Measurements from ENCODE around the gene CNTD1. TPM values are rescaled to one million over a fixed set of nuclear protein-coding genes. Genes with fewer than 3 reads are reported as not detected.
"Not testable (repeated sequence)": the region's sequence is repeated elsewhere in the genome, so short reads cannot be mapped to it uniquely, and the experiment has no call there.

The CNTD1 gene
- total RNA-seq, 1 donor from 2014 or later = not detected

GRCh38 chr17:42853597-42853967, 54.9 kb downstream of the CNTD1 start:
- H3K4me3 ChIP-seq (ENCODE audit: low read depth, low read length) = no peak overlapping the region
- TF ChIP-seq, protein P1, sequence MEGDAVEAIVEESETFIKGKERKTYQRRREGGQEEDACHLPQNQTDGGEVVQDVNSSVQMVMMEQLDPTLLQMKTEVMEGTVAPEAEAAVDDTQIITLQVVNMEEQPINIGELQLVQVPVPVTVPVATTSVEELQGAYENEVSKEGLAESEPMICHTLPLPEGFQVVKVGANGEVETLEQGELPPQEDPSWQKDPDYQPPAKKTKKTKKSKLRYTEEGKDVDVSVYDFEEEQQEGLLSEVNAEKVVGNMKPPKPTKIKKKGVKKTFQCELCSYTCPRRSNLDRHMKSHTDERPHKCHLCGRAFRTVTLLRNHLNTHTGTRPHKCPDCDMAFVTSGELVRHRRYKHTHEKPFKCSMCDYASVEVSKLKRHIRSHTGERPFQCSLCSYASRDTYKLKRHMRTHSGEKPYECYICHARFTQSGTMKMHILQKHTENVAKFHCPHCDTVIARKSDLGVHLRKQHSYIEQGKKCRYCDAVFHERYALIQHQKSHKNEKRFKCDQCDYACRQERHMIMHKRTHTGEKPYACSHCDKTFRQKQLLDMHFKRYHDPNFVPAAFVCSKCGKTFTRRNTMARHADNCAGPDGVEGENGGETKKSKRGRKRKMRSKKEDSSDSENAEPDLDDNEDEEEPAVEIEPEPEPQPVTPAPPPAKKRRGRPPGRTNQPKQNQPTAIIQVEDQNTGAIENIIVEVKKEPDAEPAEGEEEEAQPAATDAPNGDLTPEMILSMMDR (conservative IDR thresholded peaks at IDR 0.05; ENCODE audit: low read depth, low read length) = no peak
- DNase-seq (ENCODE audit: low read depth) = no peak

DNA sequence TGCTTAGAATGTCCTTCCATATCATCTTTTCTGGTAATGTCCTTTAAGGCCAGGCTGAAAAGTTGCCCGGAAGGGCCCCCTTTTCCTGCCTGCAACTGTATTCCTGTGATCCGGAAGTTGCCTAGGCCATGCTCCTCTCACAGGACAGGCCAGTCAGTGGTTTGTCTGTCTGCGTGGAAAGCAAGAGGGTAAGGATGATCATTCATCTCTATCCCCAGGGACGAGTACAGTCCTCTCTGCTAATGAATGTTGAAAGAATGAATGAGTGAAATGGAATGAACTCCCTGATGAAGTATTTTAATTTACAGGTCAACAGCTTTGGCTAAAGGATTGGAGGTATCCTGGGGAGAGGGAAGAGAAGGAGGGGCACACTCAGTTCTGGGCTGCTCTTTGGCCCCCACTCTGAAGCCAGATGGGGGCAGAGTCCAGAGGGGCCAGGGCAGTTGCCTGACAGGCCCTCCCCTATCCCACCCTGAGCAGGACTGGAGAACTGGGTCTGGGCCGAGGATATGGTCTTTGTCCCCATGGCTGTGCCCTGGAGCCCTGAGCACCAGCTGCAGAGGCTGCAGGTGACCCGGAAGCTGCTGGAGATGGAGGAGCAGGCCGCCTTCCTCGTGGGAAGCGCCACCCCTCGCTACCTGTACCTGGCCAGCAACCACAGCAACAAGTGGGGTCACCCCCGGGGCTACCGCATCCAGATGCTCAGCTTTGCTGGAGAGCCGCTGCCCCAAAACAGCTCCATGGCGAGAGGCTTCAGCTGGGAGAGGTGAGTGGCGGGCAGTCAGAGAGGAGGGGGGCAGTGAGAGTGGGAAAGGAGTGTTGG, 55.5 kb downstream of the CNTD1 start:
- no peak for DNase-seq (ENCODE audit: low read depth)
- TF ChIP-seq, protein P1 (conservative IDR thresholded peaks at IDR 0.05; ENCODE audit: low read depth, low read length) = no peak
- H3K4me3 ChIP-seq (ENCODE audit: low read depth, low read length) = no peak overlapping the region

DNA sequence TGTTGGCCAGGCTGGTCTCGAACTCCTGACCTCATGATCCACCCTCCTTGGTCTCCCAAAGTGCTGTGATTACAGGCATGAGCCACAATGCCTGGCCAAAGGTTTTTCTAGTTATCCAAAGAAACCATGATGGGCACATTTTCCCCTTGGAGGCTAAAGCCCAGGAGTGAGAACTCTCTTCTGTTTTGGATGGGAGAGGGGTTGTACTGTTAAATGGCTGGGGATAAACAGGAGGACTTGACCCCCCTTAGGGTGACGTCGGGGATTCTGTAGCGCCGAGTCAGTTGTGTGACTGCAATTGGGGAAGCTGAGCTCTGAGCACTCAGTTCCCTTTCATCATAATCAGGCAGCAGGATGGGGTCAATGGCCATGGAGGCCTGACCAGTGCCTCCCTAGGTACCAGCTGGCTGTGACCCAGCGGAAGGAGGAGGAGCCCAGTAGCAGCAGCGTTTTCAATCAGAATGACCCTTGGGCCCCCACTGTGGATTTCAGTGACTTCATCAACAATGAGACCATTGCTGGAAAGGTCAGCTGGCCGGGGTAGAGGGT, 56.5 kb downstream of the CNTD1 start:
- TF ChIP-seq, protein P1 (conservative IDR thresholded peaks at IDR 0.05; ENCODE audit: low read depth, low read length) = no peak
- no peak overlapping the region for H3K4me3 ChIP-seq (ENCODE audit: low read depth, low read length)
- no peak for DNase-seq (ENCODE audit: low read depth)

GRCh38 chr17:42856093-42856492, 57.4 kb downstream of the CNTD1 start:
- H3K4me3 ChIP-seq (ENCODE audit: low read depth, low read length); DNase-seq (ENCODE audit: low read depth): not testable (repeated sequence)

- H3K4me3 ChIP-seq (ENCODE audit: low read depth, low read length); DNase-seq (ENCODE audit: low read depth): not testable (repeated sequence)
Measured at GRCh38 chr17:42856516-42856915, 57.9 kb downstream of the CNTD1 start.

- TF ChIP-seq, protein P1 (conservative IDR thresholded peaks at IDR 0.05; ENCODE audit: low read depth, low read length) = no peak
- no peak overlapping the region for H3K4me3 ChIP-seq (ENCODE audit: low read depth, low read length)
- no peak for DNase-seq (ENCODE audit: low read depth)
Measured at GRCh38 chr17:42857389-42857788, 58.7 kb downstream of the CNTD1 start.

Other genes starting within 250 kb of the CNTD1 start
- gene HSD17B1, start 245.9 kb upstream of the CNTD1 start, total RNA-seq = 0.75 and 0.94 TPM in 2 replicates
- gene COASY, start 236.7 kb upstream of the CNTD1 start, total RNA-seq = 49.4 and 58.2 TPM in 2 replicates
- 15.7 and 47.6 TPM in 2 replicates for gene MLX, start 231.8 kb upstream of the CNTD1 start, total RNA-seq
- gene PSMC3IP, start 221.1 kb upstream of the CNTD1 start, total RNA-seq = 23.8 and 25.9 TPM in 2 replicates
- 38.0 and 38.2 TPM in 2 replicates for gene RETREG3, start 189.5 kb upstream of the CNTD1 start, total RNA-seq
- gene TUBG1, start 189.2 kb upstream of the CNTD1 start, total RNA-seq = 96.1 and 142 TPM in 2 replicates
- 8.2 and 14.2 TPM in 2 replicates for gene TUBG2, start 139.6 kb upstream of the CNTD1 start, total RNA-seq
- gene PLEKHH3, start 121.9 kb upstream of the CNTD1 start, total RNA-seq = 8.5 and 19.1 TPM in 2 replicates
- 3.0 and 6.5 TPM in 2 replicates for gene CCR10, start 117.0 kb upstream of the CNTD1 start, total RNA-seq
- gene CNTNAP1, start 116.3 kb upstream of the CNTD1 start, total RNA-seq = 4.1 and 11.8 TPM in 2 replicates
- gene EZH1, start 53.8 kb upstream of the CNTD1 start, total RNA-seq = 6.9 and 14.4 TPM in 2 replicates
- gene RAMP2, start 37.6 kb upstream of the CNTD1 start, total RNA-seq = 1.0 and 4.3 TPM in 2 replicates
- 90.1 and 136 TPM in 2 replicates for gene VPS25, start 25.4 kb upstream of the CNTD1 start, total RNA-seq
- 2.3 and 11.3 TPM in 2 replicates for gene WNK4, start 18.3 kb upstream of the CNTD1 start, total RNA-seq
- gene COA3, start 157 bp upstream of the CNTD1 start, total RNA-seq = 85.6 and 95.0 TPM in 2 replicates
- 52.2 and 68.4 TPM in 2 replicates for gene BECN1, start 25.4 kb downstream of the CNTD1 start, total RNA-seq
- gene PSME3, start 34.5 kb downstream of the CNTD1 start, total RNA-seq = 126 and 190 TPM in 2 replicates
- 0.22 TPM in 1 of 2 replicates, not detected in the other for gene AOC2, start 45.7 kb downstream of the CNTD1 start, total RNA-seq
- gene AOC3, start 52.3 kb downstream of the CNTD1 start, total RNA-seq = not detected in 2 replicates
- gene G6PC1, start 101.9 kb downstream of the CNTD1 start, total RNA-seq = not detected in 2 replicates
- 23.0 and 39.1 TPM in 2 replicates for gene AARSD1, start 165.6 kb downstream of the CNTD1 start, total RNA-seq
- gene PTGES3L, start 181.2 kb downstream of the CNTD1 start, total RNA-seq = 1.3 and 2.5 TPM in 2 replicates
- gene RUNDC1, start 181.7 kb downstream of the CNTD1 start, total RNA-seq = 8.1 and 14.0 TPM in 2 replicates
- gene RPL27, start 199.6 kb downstream of the CNTD1 start, total RNA-seq = 1,399 and 1,932 TPM in 2 replicates
- gene IFI35, start 207.9 kb downstream of the CNTD1 start, total RNA-seq = 17.6 and 21.2 TPM in 2 replicates
- 205 and 243 TPM in 2 replicates for gene VAT1, start 223.5 kb downstream of the CNTD1 start, total RNA-seq
- 0.36 and 0.40 TPM in 2 replicates for gene RND2, start 226.4 kb downstream of the CNTD1 start, total RNA-seq

All from epithelial cell of proximal tubule (primary cell).